ENCODE data around the gene EEF1B2.
"Not testable (repeated sequence)": the region's sequence is repeated elsewhere in the genome, so short reads cannot be mapped to it uniquely, and the experiment has no call there.

GRCh38 chr2:206181526-206181925 lies 21.8 kb downstream of the EEF1B2 start:
- not testable (repeated sequence) for TF ChIP-seq POLR2AphosphoS5, EP300 (IDR thresholded peaks at IDR 0.05)

Data from suprapubic skin (tissue), 4 donors.